ENCODE results near the gene CYP2F1. TPM values are rescaled to one million over a fixed set of nuclear protein-coding genes. Genes with fewer than 3 reads are reported as not detected.
"Not testable (repeated sequence)": the region's sequence is repeated elsewhere in the genome, so short reads cannot be mapped to it uniquely, and the experiment has no call there.

CYP2F1 gene
- total RNA-seq, 6 experiments from 2014 or later = not detected

DNA sequence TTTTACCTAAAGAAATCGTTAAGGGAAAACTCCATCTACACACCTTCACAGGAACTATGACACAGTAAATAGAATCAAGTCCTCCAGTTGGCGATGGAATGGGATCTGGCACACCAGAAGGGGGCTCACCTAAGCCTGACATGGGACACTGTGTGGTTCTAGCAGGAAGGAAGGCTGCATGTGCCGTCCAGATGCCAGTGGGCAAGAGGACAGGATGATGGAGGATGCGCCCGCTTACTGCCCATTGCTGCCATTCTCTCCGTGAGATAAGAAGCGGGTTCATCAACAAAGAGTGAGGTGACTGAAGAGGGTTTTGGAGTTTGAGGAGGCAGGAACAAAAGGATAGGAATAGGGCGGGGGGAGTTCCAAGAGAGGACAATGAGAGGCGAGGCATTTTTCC, 2.9 kb upstream of the CYP2F1 start:
- Histone ChIP-seq H3K9me3 (no peaks in the 10 kb centered on the region), H3K4me1 (no peaks in the 10 kb centered on the region), H3K27me3 (no peaks in the 10 kb centered on the region), H3K36me3 (no peaks in the 10 kb centered on the region), H3K4me3 (no peak overlapping the region), H3K27ac (no peak overlapping the region)
- intact Hi-C loops (cut with DNase I) = no loop called here
- DNase-seq (no peak), ATAC-seq (no peak)
- WGBS (ENCODE audit: insufficient coverage, low coverage, low lambda C conversion rate, missing lambda C conversion rate) = 80% methylated on average over 9 of the region's 9 CpGs
- TF ChIP-seq, protein P1, sequence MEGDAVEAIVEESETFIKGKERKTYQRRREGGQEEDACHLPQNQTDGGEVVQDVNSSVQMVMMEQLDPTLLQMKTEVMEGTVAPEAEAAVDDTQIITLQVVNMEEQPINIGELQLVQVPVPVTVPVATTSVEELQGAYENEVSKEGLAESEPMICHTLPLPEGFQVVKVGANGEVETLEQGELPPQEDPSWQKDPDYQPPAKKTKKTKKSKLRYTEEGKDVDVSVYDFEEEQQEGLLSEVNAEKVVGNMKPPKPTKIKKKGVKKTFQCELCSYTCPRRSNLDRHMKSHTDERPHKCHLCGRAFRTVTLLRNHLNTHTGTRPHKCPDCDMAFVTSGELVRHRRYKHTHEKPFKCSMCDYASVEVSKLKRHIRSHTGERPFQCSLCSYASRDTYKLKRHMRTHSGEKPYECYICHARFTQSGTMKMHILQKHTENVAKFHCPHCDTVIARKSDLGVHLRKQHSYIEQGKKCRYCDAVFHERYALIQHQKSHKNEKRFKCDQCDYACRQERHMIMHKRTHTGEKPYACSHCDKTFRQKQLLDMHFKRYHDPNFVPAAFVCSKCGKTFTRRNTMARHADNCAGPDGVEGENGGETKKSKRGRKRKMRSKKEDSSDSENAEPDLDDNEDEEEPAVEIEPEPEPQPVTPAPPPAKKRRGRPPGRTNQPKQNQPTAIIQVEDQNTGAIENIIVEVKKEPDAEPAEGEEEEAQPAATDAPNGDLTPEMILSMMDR (IDR thresholded peaks at IDR 0.05) = no peak
- no peak for TF ChIP-seq POLR2A (IDR thresholded peaks at IDR 0.05)

- no peak overlapping the region for H3K27ac ChIP-seq
- H3K9me3 ChIP-seq = no peaks in the 10 kb centered on the region
- H3K36me3 ChIP-seq = no peaks in the 10 kb centered on the region
- no CpG with 5 or more reads among the region's 5 CpGs for WGBS (ENCODE audit: insufficient coverage, low coverage, low lambda C conversion rate, missing lambda C conversion rate)
- no peak for DNase-seq
- H3K27me3 ChIP-seq = no peaks in the 10 kb centered on the region
- no peak overlapping the region for H3K4me3 ChIP-seq
- ATAC-seq = no peak
- TF ChIP-seq POLR2A (IDR thresholded peaks at IDR 0.05) = no peak
- TF ChIP-seq, protein P1 (IDR thresholded peaks at IDR 0.05) = no peak
- no peaks in the 10 kb centered on the region for H3K4me1 ChIP-seq
- intact Hi-C loops (cut with DNase I) = no loop called here
Observed at GRCh38 chr19:41111750-41112295, 2.4 kb upstream of the CYP2F1 start.

GRCh38 chr19:41112728-41113290, 1.4 kb upstream of the CYP2F1 start:
- Histone ChIP-seq H3K27me3 (no peaks in the 10 kb centered on the region), H3K4me3 (no peak overlapping the region), H3K4me1 (no peaks in the 10 kb centered on the region), H3K9me3 (no peaks in the 10 kb centered on the region), H3K27ac (no peak overlapping the region), H3K36me3 (no peaks in the 10 kb centered on the region)
- no peak for TF ChIP-seq POLR2A (IDR thresholded peaks at IDR 0.05)
- TF ChIP-seq, protein P1 (IDR thresholded peaks at IDR 0.05) = no peak
- no peak for ATAC-seq
- intact Hi-C loops (cut with DNase I) = no loop called here
- 89% methylated on average over 3 of the region's 7 CpGs for WGBS (ENCODE audit: insufficient coverage, low coverage, low lambda C conversion rate, missing lambda C conversion rate)
- no peak for DNase-seq

- DNase-seq (no peak), ATAC-seq (no peak)
- Histone ChIP-seq H3K4me1 (no peaks in the 10 kb centered on the region), H3K9me3 (no peaks in the 10 kb centered on the region), H3K27me3 (no peaks in the 10 kb centered on the region), H3K36me3 (no peaks in the 10 kb centered on the region), H3K4me3 (no peak overlapping the region), H3K27ac (no peak overlapping the region)
- no peak for TF ChIP-seq POLR2A (IDR thresholded peaks at IDR 0.05)
- TF ChIP-seq, protein P1 (IDR thresholded peaks at IDR 0.05) = no peak
- WGBS (ENCODE audit: insufficient coverage, low coverage, low lambda C conversion rate, missing lambda C conversion rate) = 93% methylated on average over 2 of the region's 8 CpGs
- intact Hi-C loops (cut with DNase I) = no loop called here
Observed at GRCh38 chr19:41116261-41116660, 2.0 kb downstream of the CYP2F1 start.

GRCh38 chr19:41120929-41121911, 7.0 kb downstream of the CYP2F1 start:
- WGBS (ENCODE audit: insufficient coverage, low coverage, low lambda C conversion rate, missing lambda C conversion rate) = 77% methylated on average over 25 of the region's 41 CpGs
- DNase-seq = not testable (repeated sequence)

DNA sequence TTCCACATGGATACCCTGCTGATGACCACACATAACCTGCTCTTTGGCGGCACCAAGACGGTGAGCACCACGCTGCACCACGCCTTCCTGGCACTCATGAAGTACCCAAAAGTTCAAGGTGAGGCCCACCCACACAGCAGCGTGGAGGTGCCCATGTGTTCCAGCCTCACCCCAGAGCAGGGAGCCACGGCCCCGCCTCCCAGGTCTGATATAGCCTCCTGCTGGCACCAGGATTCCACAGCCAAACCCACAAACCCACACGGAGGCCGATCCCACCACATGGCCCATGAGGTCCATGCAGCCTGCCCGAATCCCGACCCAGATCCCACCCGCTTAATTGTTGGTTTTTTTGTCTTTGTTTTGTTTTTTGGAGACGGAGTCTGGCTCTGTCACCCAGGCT, 8.6 kb downstream of the CYP2F1 start:
- DNase-seq = not testable (repeated sequence)

More at GRCh38 chr19:41120929-41121911, 7.0 kb downstream of the CYP2F1 start:
- H3K36me3 ChIP-seq; H3K4me1 ChIP-seq; H3K27me3 ChIP-seq; intact Hi-C loops (cut with DNase I); H3K4me3 ChIP-seq; H3K9me3 ChIP-seq; H3K27ac ChIP-seq: not testable (repeated sequence)
- peak in 3 of 4 donors; percentile 11 to 43 (median 17) for ATAC-seq

More for the DNA sequence above, 8.6 kb downstream of the CYP2F1 start:
- H3K36me3 ChIP-seq; ATAC-seq; H3K27me3 ChIP-seq; intact Hi-C loops (cut with DNase I); H3K4me3 ChIP-seq; H3K27ac ChIP-seq; H3K9me3 ChIP-seq: not testable (repeated sequence)
- peaks cover 0 to 11% (median 2%) of the 10 kb centered on the region in 4 donors for H3K4me1 ChIP-seq
- 93% methylated on average over 4 of the region's 13 CpGs for WGBS (ENCODE audit: insufficient coverage, low coverage, low lambda C conversion rate, missing lambda C conversion rate)
